ENCODE results near the gene GZMB.

Gene GZMB

GRCh38 chr14:24634158-24634557 is at the start of gene GZMB:
Gene GZMB, minus strand, starts transcription at chr14:24634190. Its CDS starts 30 bp downstream, at chr14:24634160.
- no peaks in the 10 kb centered on the region for H3K9me3 Mint-ChIP-seq
- H3K27me3 Mint-ChIP-seq = no peaks in the 10 kb centered on the region
- peak within 1 kb of the TSS; percentile 89 for H3K4me3 Mint-ChIP-seq
- H3K36me3 Mint-ChIP-seq (ENCODE audit: low read depth) = peaks cover 48% of the 10 kb centered on the region
- H3K4me1 Mint-ChIP-seq (ENCODE audit: low read depth) = peaks cover 70% of the 10 kb centered on the region
- peak within 1 kb of the TSS; percentile 97 for H3K27ac Mint-ChIP-seq
- peak; percentile 75 for DNase-seq

- Mint-ChIP-seq H3K4me3 (no peak overlapping the region), H3K27me3 (no peaks in the 10 kb centered on the region), H3K36me3 (ENCODE audit: low read depth) (peaks cover 16% of the 10 kb centered on the region), H3K4me1 (ENCODE audit: low read depth) (peaks cover 61% of the 10 kb centered on the region), H3K9me3 (no peaks in the 10 kb centered on the region), H3K27ac (peak overlapping the region; percentile 2)
- DNase-seq = no peak
These were observed 47.1 kb upstream of the GZMB start for GRCh38 chr14:24681056-24681455.

DNA sequence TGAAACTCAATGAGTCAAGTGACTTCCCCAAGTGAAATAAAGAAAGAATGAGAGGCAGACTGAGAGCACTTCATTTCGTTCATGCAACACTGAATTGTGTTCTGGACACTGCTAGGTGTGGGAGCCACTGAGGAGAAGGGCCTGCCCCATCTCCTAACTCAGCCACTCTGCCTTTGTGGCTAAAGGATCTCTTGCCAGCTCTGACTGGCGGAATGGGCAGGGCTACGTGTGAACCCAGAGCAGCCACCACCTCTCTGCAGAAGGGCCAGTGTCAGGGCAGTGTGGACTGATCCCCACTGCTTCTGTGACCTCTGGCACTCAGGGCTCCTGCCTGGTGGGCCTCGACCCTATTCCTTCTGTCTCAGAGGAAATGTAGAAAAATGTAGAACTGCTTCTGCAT is 46.5 kb upstream of the GZMB start:
- Mint-ChIP-seq H3K27ac (peak overlapping the region; percentile 75), H3K4me1 (ENCODE audit: low read depth) (peaks cover 67% of the 10 kb centered on the region), H3K27me3 (no peaks in the 10 kb centered on the region), H3K4me3 (no peak overlapping the region), H3K9me3 (peaks cover 2% of the 10 kb centered on the region), H3K36me3 (ENCODE audit: low read depth) (peaks cover 18% of the 10 kb centered on the region)
- DNase-seq = no peak

- Mint-ChIP-seq H3K27me3 (no peaks in the 10 kb centered on the region), H3K27ac (peak overlapping the region; percentile 75), H3K4me1 (ENCODE audit: low read depth) (peaks cover 70% of the 10 kb centered on the region), H3K9me3 (peaks cover 2% of the 10 kb centered on the region), H3K36me3 (ENCODE audit: low read depth) (peaks cover 18% of the 10 kb centered on the region), H3K4me3 (peak overlapping the region; percentile 77)
- DNase-seq = no peak
These were observed 45.4 kb upstream of the GZMB start for GRCh38 chr14:24679248-24679961.

- Mint-ChIP-seq H3K4me1 (ENCODE audit: low read depth) (peaks cover 74% of the 10 kb centered on the region), H3K27me3 (no peaks in the 10 kb centered on the region), H3K9me3 (peaks cover 2% of the 10 kb centered on the region), H3K36me3 (ENCODE audit: low read depth) (peaks cover 18% of the 10 kb centered on the region), H3K4me3 (peak overlapping the region; percentile 77), H3K27ac (peak overlapping the region; percentile 99)
- peak; percentile 72 for DNase-seq
These were observed 44.8 kb upstream of the GZMB start for GRCh38 chr14:24678801-24679247.

GRCh38 chr14:24677956-24678355 is 44.0 kb upstream of the GZMB start:
- Mint-ChIP-seq H3K4me3 (no peak overlapping the region), H3K27ac (peak overlapping the region; percentile 99), H3K36me3 (ENCODE audit: low read depth) (peaks cover 18% of the 10 kb centered on the region)

GRCh38 chr14:24674204-24674970 is 40.4 kb upstream of the GZMB start:
- peak; percentile 66 for DNase-seq
- Mint-ChIP-seq H3K27me3 (no peaks in the 10 kb centered on the region), H3K4me3 (peak overlapping the region; percentile 70), H3K27ac (peak overlapping the region; percentile 99), H3K36me3 (ENCODE audit: low read depth) (peaks cover 18% of the 10 kb centered on the region), H3K9me3 (peaks cover 2% of the 10 kb centered on the region), H3K4me1 (ENCODE audit: low read depth) (peaks cover 92% of the 10 kb centered on the region)

More at GRCh38 chr14:24677956-24678355, 44.0 kb upstream of the GZMB start:
- no peak for DNase-seq
- H3K9me3 Mint-ChIP-seq = peaks cover 2% of the 10 kb centered on the region
- no peaks in the 10 kb centered on the region for H3K27me3 Mint-ChIP-seq
- peaks cover 82% of the 10 kb centered on the region for H3K4me1 Mint-ChIP-seq (ENCODE audit: low read depth)

DNA sequence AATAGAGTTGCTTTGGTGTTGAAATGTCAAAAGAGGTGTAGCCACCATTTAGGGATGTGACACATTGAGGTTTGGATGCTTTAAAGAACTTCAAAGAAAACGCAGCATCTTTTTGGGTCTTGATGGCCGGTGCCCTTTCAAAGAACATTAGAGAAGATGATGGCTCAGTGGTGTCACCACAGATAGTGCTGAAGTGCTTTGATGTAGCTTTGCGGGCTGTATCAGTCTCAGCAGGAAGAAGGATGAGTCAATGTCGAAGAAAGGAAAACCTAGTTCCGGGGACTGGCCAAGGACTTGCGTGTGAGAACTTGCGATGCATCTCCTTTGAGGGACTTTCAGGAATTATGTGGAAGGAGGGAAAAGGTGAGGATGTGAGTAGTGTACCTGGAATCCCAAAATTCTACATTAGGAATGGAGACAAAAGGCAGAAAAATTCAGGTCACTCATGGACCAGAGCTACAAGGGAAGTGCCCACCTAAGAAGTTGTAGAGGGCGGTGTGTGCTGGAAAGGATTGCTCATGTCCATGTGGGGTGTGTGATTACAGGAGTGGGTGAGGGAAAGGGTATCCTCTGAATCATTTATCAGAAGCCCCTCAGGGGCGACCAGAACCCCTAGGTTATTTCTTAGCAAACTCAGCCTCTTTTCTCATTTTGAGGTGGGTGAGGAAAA is 39.7 kb upstream of the GZMB start:
- peaks cover 92% of the 10 kb centered on the region for H3K4me1 Mint-ChIP-seq (ENCODE audit: low read depth)
- peak; percentile 68 for DNase-seq
- H3K27me3 Mint-ChIP-seq = no peaks in the 10 kb centered on the region
- peak overlapping the region; percentile 99 for H3K27ac Mint-ChIP-seq
- peak overlapping the region; percentile 70 for H3K4me3 Mint-ChIP-seq
- peaks cover 18% of the 10 kb centered on the region for H3K36me3 Mint-ChIP-seq (ENCODE audit: low read depth)
- peaks cover 2% of the 10 kb centered on the region for H3K9me3 Mint-ChIP-seq

DNA sequence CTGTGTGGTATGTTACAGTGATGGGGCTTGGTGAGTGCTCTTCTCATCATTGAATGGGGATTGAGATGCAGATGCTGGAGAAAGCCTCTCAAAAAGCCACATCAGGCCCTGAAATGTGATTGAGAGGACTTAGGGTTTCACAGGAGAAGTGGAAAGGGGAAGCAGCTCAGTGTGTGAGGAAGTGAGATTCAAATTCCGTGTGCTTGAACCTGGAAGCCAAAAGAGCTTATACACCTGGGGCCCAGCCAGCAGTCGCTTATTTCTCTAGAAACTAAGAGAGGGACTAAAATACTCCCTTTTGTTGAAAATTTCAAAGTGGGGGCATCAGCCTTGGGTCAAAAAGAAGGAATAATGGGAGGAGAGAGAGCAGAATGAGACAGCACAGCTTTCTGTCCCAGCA is 39.1 kb upstream of the GZMB start:
- peaks cover 90% of the 10 kb centered on the region for H3K4me1 Mint-ChIP-seq (ENCODE audit: low read depth)
- peak overlapping the region; percentile 70 for H3K4me3 Mint-ChIP-seq
- H3K9me3 Mint-ChIP-seq = peaks cover 2% of the 10 kb centered on the region
- DNase-seq = no peak
- no peaks in the 10 kb centered on the region for H3K27me3 Mint-ChIP-seq
- peak overlapping the region; percentile 99 for H3K27ac Mint-ChIP-seq
- peaks cover 17% of the 10 kb centered on the region for H3K36me3 Mint-ChIP-seq (ENCODE audit: low read depth)

DNA sequence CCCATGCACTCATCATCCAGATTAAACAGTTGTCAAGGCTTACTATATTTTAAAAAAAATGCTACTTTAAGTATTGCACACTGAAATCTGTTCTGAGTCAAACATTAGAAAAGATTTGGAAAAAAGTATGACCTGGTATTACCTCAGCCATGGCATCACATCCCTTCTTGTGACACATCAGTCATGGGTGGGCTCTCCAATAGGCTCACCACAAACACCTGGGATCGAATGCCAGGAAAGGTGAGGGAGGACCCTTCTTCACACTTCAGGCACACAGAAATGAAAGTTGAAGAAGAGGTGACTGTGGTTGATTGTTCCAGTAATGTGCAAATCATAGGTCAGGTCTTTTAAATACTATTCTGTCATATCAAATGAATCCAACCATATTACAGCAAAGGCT is 36.6 kb upstream of the GZMB start:
- no peak for DNase-seq
- peak overlapping the region; percentile 96 for H3K27ac Mint-ChIP-seq
- H3K36me3 Mint-ChIP-seq (ENCODE audit: low read depth) = peaks cover 7% of the 10 kb centered on the region
- H3K4me3 Mint-ChIP-seq = peak overlapping the region; percentile 23
- peaks cover 3% of the 10 kb centered on the region for H3K9me3 Mint-ChIP-seq
- no peaks in the 10 kb centered on the region for H3K27me3 Mint-ChIP-seq
- H3K4me1 Mint-ChIP-seq (ENCODE audit: low read depth) = peaks cover 89% of the 10 kb centered on the region

GRCh38 chr14:24669651-24670050 is 35.7 kb upstream of the GZMB start:
- Mint-ChIP-seq H3K27ac (peak overlapping the region; percentile 87), H3K36me3 (ENCODE audit: low read depth) (peaks cover 7% of the 10 kb centered on the region), H3K4me1 (ENCODE audit: low read depth) (peaks cover 89% of the 10 kb centered on the region), H3K4me3 (no peak overlapping the region), H3K9me3 (peaks cover 3% of the 10 kb centered on the region), H3K27me3 (no peaks in the 10 kb centered on the region)
- no peak for DNase-seq

GRCh38 chr14:24665440-24665991 is 31.5 kb upstream of the GZMB start:
- Mint-ChIP-seq H3K27me3 (no peaks in the 10 kb centered on the region), H3K36me3 (ENCODE audit: low read depth) (peaks cover 7% of the 10 kb centered on the region), H3K9me3 (peaks cover 3% of the 10 kb centered on the region), H3K4me3 (peak overlapping the region; percentile 60), H3K4me1 (ENCODE audit: low read depth) (peaks cover 92% of the 10 kb centered on the region), H3K27ac (peak overlapping the region; percentile 96)
- peak; percentile 50 for DNase-seq

GRCh38 chr14:24664366-24664765 is 30.4 kb upstream of the GZMB start:
- peaks cover 92% of the 10 kb centered on the region for H3K4me1 Mint-ChIP-seq (ENCODE audit: low read depth)
- peaks cover 7% of the 10 kb centered on the region for H3K36me3 Mint-ChIP-seq (ENCODE audit: low read depth)
- H3K4me3 Mint-ChIP-seq = peak overlapping the region; percentile 15
- DNase-seq = no peak
- peak overlapping the region; percentile 96 for H3K27ac Mint-ChIP-seq
- peaks cover 3% of the 10 kb centered on the region for H3K9me3 Mint-ChIP-seq
- no peaks in the 10 kb centered on the region for H3K27me3 Mint-ChIP-seq

DNA sequence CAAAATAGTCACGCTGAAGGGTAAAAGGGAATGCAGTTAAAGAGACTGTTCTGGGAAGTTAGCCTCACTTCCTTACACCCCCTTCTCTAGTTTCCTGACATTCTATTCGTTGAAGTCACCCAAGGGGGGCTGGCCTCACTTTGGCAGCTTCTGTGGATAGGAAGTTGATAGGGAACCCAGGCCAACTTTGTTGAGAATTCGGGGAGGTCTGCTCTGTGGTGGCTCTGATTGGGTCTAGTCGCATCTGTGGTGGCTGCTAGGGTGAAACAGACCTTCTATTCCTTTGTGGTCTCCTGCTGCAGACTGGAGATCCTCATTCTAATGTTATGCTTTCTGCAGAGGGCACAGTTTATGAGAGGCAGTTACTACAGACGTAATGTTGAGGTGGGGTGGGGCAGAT is 28.8 kb upstream of the GZMB start:
- DNase-seq = no peak
- Mint-ChIP-seq H3K36me3 (ENCODE audit: low read depth) (peaks cover 3% of the 10 kb centered on the region), H3K4me1 (ENCODE audit: low read depth) (peaks cover 91% of the 10 kb centered on the region), H3K4me3 (peak overlapping the region; percentile 7), H3K9me3 (no peaks in the 10 kb centered on the region), H3K27ac (peak overlapping the region; percentile 96), H3K27me3 (no peaks in the 10 kb centered on the region)
